K562 (cell line): ENCODE measurements around the gene EIF4E1B. TPM values are rescaled to one million over a fixed set of nuclear protein-coding genes. Genes with fewer than 3 reads are reported as not detected.
A peak's percentile ranks its signal among the peaks of the same experiment; 100 is the strongest.

Experiments
- EHMT2 ChIP-seq: fragments of 450-650 bp; IDR thresholded peaks from 2 replicates; pipeline ENCODE4 v1.6.1; 2018; ENCODE audit warnings: antibody characterized with exemption
- MCM7 ChIP-seq, 2 experiments: fragments of 450-650 bp; IDR thresholded peaks; 2 replicates each; pipeline ENCODE4 v1.6.1; 2016 to 2018
- STAG1 ChIP-seq: sonication (generic); formaldehyde crosslinking; IDR thresholded peaks from 2 replicates; pipeline ENCODE4 v1.5.0; 2020; ENCODE audit warnings: missing genetic modification reagents, borderline replicate concordance
- polyA plus RNA-seq, 8 experiments: library from polyadenylated mRNA; depleted of rRNA in 4 of 8; stranded (reverse) in 5 of 8; unstranded in 3 of 8; fragments of >200 nt; fragmentation: Nextera tagmentation in 2 of 8; fragmentation: Illumina TruSeq in 1 of 8; extraction: Ambion mirVana in 2 of 8; extraction: Trizol in 1 of 8; gene quantifications; 2 replicates each; pipeline versions ENCODE4 v1.2.1 to v1.2.3, GENCODE V29; 2011 to 2014; ENCODE audit warnings: inconsistent platforms in 1 of 8, missing spikeins in 1 of 8
- total RNA-seq, 7 experiments: library from RNA; depleted of rRNA in 6 of 7; stranded (reverse); fragments of >200 nt in 6 of 7; fragmentation: Illumina TruSeq in 2 of 7; extraction: Trizol in 2 of 7; gene quantifications; 2 replicates each; pipeline versions ENCODE4 v1.2.1 to v1.2.3, GENCODE V29; 2011 to 2021; ENCODE audit warnings: low replicate concordance in 1 of 7
- TF ChIP-seq, protein P1 (sequence below): fragments of 200-600 bp; sonication (generic); IDR thresholded peaks from one replicate; pipeline ENCODE4 v1.6.1; 2012; ENCODE audit warnings: mild to moderate bottlenecking, low read depth, low read length, inconsistent platforms
- TF ChIP-seq, protein P2 (sequence below): sonication (generic); formaldehyde crosslinking; IDR thresholded peaks from 2 replicates; pipeline ENCODE4 v1.8.0; 2022; ENCODE audit warnings: mild to moderate bottlenecking, missing genetic modification reagents, borderline replicate concordance
- TF ChIP-seq, protein P3 (sequence below): IDR thresholded peaks from 3 replicates; pipeline ENCODE4 v1.6.1; 2011; ENCODE audit warnings: borderline replicate concordance, mild to moderate bottlenecking; ENCODE audit not compliant: insufficient read length, insufficient read depth
- TF ChIP-seq, protein P4 (sequence below): fragments of 250-450 bp; sonication (Bioruptor Pico); IDR thresholded peaks from 2 replicates; pipeline ENCODE4 v1.8.0; 2022; ENCODE audit warnings: inconsistent platforms
- TF ChIP-seq, protein P5 (sequence below): sonication (generic); formaldehyde crosslinking; IDR thresholded peaks from 2 replicates; pipeline ENCODE4 v1.8.1; 2023; ENCODE audit warnings: mild to moderate bottlenecking, missing genetic modification reagents

Gene EIF4E1B
- total and polyA plus RNA-seq, 9 of the 15 experiments (the other 6 are each of a cell fraction or from before 2014, with no cell fraction given) = not detected

DNA sequence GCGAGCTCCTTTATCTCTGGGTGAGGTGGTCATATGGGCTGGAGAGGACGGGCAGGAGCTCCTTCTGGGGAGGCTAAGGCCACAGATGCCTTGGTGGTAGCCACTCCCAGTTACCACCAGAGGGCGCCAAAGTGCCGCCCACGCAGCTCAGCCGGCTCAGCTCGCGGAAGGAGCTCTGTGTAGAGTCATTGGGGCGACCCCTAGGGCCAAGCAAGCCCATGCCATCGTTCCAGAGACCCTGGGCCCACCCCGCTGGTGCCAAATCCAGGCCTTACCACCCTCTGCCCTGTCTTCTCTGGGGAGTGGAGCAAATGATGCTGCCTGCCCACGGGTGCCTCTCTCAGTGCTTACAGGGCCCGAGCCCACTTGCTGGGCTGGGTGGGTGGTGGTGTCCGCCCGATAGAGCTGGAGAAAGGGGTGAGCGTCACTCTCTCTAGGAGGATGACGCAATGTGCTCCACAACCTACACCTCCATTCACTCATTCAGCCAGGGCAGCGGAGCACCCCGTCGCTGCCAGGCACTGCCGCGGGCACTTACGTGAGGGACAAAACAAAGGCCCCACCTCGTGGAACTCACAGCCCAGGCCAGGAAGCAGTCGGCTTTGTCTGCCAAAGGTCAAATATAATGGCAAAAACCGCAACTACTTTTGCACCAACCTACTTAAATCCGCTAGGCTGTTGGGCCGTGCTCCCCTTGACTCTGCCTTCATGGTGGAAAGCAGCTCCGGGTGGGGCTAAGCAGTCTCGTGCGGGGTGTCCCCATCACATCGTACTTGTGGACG lies 30.6 kb downstream of the EIF4E1B start (continued):
- TF ChIP-seq EHMT2 (no peak), MCM7 (IDR thresholded peaks at IDR 0.05) (no peak), STAG1 (peak; percentile 92)
- TF ChIP-seq, protein P1, sequence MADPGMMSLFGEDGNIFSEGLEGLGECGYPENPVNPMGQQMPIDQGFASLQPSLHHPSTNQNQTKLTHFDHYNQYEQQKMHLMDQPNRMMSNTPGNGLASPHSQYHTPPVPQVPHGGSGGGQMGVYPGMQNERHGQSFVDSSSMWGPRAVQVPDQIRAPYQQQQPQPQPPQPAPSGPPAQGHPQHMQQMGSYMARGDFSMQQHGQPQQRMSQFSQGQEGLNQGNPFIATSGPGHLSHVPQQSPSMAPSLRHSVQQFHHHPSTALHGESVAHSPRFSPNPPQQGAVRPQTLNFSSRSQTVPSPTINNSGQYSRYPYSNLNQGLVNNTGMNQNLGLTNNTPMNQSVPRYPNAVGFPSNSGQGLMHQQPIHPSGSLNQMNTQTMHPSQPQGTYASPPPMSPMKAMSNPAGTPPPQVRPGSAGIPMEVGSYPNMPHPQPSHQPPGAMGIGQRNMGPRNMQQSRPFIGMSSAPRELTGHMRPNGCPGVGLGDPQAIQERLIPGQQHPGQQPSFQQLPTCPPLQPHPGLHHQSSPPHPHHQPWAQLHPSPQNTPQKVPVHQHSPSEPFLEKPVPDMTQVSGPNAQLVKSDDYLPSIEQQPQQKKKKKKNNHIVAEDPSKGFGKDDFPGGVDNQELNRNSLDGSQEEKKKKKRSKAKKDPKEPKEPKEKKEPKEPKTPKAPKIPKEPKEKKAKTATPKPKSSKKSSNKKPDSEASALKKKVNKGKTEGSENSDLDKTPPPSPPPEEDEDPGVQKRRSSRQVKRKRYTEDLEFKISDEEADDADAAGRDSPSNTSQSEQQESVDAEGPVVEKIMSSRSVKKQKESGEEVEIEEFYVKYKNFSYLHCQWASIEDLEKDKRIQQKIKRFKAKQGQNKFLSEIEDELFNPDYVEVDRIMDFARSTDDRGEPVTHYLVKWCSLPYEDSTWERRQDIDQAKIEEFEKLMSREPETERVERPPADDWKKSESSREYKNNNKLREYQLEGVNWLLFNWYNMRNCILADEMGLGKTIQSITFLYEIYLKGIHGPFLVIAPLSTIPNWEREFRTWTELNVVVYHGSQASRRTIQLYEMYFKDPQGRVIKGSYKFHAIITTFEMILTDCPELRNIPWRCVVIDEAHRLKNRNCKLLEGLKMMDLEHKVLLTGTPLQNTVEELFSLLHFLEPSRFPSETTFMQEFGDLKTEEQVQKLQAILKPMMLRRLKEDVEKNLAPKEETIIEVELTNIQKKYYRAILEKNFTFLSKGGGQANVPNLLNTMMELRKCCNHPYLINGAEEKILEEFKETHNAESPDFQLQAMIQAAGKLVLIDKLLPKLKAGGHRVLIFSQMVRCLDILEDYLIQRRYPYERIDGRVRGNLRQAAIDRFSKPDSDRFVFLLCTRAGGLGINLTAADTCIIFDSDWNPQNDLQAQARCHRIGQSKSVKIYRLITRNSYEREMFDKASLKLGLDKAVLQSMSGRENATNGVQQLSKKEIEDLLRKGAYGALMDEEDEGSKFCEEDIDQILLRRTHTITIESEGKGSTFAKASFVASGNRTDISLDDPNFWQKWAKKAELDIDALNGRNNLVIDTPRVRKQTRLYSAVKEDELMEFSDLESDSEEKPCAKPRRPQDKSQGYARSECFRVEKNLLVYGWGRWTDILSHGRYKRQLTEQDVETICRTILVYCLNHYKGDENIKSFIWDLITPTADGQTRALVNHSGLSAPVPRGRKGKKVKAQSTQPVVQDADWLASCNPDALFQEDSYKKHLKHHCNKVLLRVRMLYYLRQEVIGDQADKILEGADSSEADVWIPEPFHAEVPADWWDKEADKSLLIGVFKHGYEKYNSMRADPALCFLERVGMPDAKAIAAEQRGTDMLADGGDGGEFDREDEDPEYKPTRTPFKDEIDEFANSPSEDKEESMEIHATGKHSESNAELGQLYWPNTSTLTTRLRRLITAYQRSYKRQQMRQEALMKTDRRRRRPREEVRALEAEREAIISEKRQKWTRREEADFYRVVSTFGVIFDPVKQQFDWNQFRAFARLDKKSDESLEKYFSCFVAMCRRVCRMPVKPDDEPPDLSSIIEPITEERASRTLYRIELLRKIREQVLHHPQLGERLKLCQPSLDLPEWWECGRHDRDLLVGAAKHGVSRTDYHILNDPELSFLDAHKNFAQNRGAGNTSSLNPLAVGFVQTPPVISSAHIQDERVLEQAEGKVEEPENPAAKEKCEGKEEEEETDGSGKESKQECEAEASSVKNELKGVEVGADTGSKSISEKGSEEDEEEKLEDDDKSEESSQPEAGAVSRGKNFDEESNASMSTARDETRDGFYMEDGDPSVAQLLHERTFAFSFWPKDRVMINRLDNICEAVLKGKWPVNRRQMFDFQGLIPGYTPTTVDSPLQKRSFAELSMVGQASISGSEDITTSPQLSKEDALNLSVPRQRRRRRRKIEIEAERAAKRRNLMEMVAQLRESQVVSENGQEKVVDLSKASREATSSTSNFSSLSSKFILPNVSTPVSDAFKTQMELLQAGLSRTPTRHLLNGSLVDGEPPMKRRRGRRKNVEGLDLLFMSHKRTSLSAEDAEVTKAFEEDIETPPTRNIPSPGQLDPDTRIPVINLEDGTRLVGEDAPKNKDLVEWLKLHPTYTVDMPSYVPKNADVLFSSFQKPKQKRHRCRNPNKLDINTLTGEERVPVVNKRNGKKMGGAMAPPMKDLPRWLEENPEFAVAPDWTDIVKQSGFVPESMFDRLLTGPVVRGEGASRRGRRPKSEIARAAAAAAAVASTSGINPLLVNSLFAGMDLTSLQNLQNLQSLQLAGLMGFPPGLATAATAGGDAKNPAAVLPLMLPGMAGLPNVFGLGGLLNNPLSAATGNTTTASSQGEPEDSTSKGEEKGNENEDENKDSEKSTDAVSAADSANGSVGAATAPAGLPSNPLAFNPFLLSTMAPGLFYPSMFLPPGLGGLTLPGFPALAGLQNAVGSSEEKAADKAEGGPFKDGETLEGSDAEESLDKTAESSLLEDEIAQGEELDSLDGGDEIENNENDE = no peak
- TF ChIP-seq, protein P2, sequence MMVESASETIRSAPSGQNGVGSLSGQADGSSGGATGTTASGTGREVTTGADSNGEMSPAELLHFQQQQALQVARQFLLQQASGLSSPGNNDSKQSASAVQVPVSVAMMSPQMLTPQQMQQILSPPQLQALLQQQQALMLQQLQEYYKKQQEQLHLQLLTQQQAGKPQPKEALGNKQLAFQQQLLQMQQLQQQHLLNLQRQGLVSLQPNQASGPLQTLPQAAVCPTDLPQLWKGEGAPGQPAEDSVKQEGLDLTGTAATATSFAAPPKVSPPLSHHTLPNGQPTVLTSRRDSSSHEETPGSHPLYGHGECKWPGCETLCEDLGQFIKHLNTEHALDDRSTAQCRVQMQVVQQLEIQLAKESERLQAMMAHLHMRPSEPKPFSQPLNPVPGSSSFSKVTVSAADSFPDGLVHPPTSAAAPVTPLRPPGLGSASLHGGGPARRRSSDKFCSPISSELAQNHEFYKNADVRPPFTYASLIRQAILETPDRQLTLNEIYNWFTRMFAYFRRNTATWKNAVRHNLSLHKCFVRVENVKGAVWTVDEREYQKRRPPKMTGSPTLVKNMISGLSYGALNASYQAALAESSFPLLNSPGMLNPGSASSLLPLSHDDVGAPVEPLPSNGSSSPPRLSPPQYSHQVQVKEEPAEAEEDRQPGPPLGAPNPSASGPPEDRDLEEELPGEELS = no peak
- TF ChIP-seq, protein P3, sequence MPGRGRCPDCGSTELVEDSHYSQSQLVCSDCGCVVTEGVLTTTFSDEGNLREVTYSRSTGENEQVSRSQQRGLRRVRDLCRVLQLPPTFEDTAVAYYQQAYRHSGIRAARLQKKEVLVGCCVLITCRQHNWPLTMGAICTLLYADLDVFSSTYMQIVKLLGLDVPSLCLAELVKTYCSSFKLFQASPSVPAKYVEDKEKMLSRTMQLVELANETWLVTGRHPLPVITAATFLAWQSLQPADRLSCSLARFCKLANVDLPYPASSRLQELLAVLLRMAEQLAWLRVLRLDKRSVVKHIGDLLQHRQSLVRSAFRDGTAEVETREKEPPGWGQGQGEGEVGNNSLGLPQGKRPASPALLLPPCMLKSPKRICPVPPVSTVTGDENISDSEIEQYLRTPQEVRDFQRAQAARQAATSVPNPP = no peak
- TF ChIP-seq, protein P4, sequence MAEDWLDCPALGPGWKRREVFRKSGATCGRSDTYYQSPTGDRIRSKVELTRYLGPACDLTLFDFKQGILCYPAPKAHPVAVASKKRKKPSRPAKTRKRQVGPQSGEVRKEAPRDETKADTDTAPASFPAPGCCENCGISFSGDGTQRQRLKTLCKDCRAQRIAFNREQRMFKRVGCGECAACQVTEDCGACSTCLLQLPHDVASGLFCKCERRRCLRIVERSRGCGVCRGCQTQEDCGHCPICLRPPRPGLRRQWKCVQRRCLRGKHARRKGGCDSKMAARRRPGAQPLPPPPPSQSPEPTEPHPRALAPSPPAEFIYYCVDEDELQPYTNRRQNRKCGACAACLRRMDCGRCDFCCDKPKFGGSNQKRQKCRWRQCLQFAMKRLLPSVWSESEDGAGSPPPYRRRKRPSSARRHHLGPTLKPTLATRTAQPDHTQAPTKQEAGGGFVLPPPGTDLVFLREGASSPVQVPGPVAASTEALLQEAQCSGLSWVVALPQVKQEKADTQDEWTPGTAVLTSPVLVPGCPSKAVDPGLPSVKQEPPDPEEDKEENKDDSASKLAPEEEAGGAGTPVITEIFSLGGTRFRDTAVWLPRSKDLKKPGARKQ (CRISPR knock-in tag) = no peak
- TF ChIP-seq, protein P5, sequence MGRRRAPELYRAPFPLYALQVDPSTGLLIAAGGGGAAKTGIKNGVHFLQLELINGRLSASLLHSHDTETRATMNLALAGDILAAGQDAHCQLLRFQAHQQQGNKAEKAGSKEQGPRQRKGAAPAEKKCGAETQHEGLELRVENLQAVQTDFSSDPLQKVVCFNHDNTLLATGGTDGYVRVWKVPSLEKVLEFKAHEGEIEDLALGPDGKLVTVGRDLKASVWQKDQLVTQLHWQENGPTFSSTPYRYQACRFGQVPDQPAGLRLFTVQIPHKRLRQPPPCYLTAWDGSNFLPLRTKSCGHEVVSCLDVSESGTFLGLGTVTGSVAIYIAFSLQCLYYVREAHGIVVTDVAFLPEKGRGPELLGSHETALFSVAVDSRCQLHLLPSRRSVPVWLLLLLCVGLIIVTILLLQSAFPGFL = no peak
